HepG2 (cell line): Measurements from ENCODE around the gene ZC3H7B. TPM values are rescaled to one million over a fixed set of nuclear protein-coding genes. Genes with fewer than 3 reads are reported as not detected.

Experiments used
- ARNTL ChIP-seq: sonication (generic); formaldehyde crosslinking; IDR thresholded peaks from 2 replicates; pipeline ENCODE4 v1.4.0; 2020; ENCODE audit warnings: mild to moderate bottlenecking, missing genetic modification reagents
- ATAD3A ChIP-seq: sonication (generic); formaldehyde crosslinking; IDR thresholded peaks from 2 replicates; pipeline ENCODE4 v1.4.0; 2020; ENCODE audit warnings: missing genetic modification reagents
- E2F5 ChIP-seq: sonication (generic); formaldehyde crosslinking; conservative IDR thresholded peaks from 2 replicates; pipeline ENCODE4 v1.4.0; 2020; ENCODE audit warnings: missing genetic modification reagents
- FOSL1 ChIP-seq: sonication (generic); formaldehyde crosslinking; IDR thresholded peaks from 2 replicates; pipeline ENCODE4 v1.9.0; 2021; ENCODE audit warnings: missing genetic modification reagents, borderline replicate concordance
- FOXM1 ChIP-seq: sonication (generic); formaldehyde crosslinking; IDR thresholded peaks from 2 replicates; pipeline ENCODE4 v1.5.0; 2020; ENCODE audit warnings: missing genetic modification reagents
- FOXO4 ChIP-seq: sonication (generic); formaldehyde crosslinking; conservative IDR thresholded peaks from 2 replicates; pipeline ENCODE4 v1.8.1; 2023; ENCODE audit warnings: missing genetic modification reagents
- GPN1 ChIP-seq: sonication (generic); formaldehyde crosslinking; IDR thresholded peaks from 2 replicates; pipeline ENCODE4 v1.5.1; 2020; ENCODE audit warnings: missing genetic modification reagents, borderline replicate concordance
- HNF1B ChIP-seq: sonication (generic); formaldehyde crosslinking; IDR thresholded peaks from 2 replicates; pipeline ENCODE4 v1.5.1; 2020; ENCODE audit warnings: mild to moderate bottlenecking, moderate library complexity, missing genetic modification reagents
- NR2F2 ChIP-seq: IDR thresholded peaks from 2 replicates; pipeline ENCODE4 v1.6.1; 2012; ENCODE audit warnings: low read depth, inconsistent platforms, borderline replicate concordance
- RARG ChIP-seq: sonication (generic); formaldehyde crosslinking; IDR thresholded peaks from 2 replicates; pipeline ENCODE4 v1.4.0; 2020; ENCODE audit warnings: low read depth, mild to moderate bottlenecking, missing genetic modification reagents
- SETDB1 ChIP-seq: sonication (generic); formaldehyde crosslinking; IDR thresholded peaks from 2 replicates; pipeline ENCODE4 v1.5.1; 2020; ENCODE audit warnings: missing genetic modification reagents, mild to moderate bottlenecking, borderline replicate concordance
- SMARCE1 ChIP-seq: fragments of 450-650 bp; IDR thresholded peaks from 2 replicates; pipeline ENCODE4 v1.6.1; 2017; ENCODE audit warnings: borderline replicate concordance
- TBX2 ChIP-seq: sonication (generic); formaldehyde crosslinking; IDR thresholded peaks from 2 replicates; pipeline ENCODE4 v1.5.0; 2020; ENCODE audit warnings: missing genetic modification reagents, mild to moderate bottlenecking, borderline replicate concordance
- TERF1 ChIP-seq: sonication (generic); formaldehyde crosslinking; IDR thresholded peaks from 2 replicates; pipeline ENCODE4 v1.8.0; 2022; ENCODE audit warnings: mild to moderate bottlenecking, missing genetic modification reagents, moderate library complexity
- YEATS4 ChIP-seq: sonication (generic); formaldehyde crosslinking; IDR thresholded peaks from 2 replicates; pipeline ENCODE4 v1.4.0; 2020; ENCODE audit warnings: missing genetic modification reagents, borderline replicate concordance
- ZFP1 ChIP-seq: IDR thresholded peaks from 2 replicates; pipeline ENCODE4 v1.6.1; 2016
- ZNF101 ChIP-seq: sonication (generic); formaldehyde crosslinking; IDR thresholded peaks from 2 replicates; pipeline ENCODE4 v1.4.0; 2020; ENCODE audit warnings: mild to moderate bottlenecking, low read depth, missing genetic modification reagents, borderline replicate concordance
- ZNF207 ChIP-seq: fragments of 450-650 bp; IDR thresholded peaks from 2 replicates; pipeline ENCODE4 v1.6.1; 2016; ENCODE audit warnings: antibody characterized with exemption, borderline replicate concordance
- ZNF253 ChIP-seq: sonication (generic); formaldehyde crosslinking; IDR thresholded peaks from 2 replicates; pipeline ENCODE4 v1.8.0; 2022; ENCODE audit warnings: mild to moderate bottlenecking, missing genetic modification reagents, borderline replicate concordance
- ZNF274 ChIP-seq: sonication (generic); formaldehyde crosslinking; IDR thresholded peaks from 2 replicates; pipeline ENCODE4 v1.5.1; 2020; ENCODE audit warnings: mild to moderate bottlenecking, missing genetic modification reagents
- ZNF546 ChIP-seq: sonication (generic); formaldehyde crosslinking; conservative IDR thresholded peaks from 2 replicates; pipeline ENCODE4 v1.8.1; 2023; ENCODE audit warnings: mild to moderate bottlenecking, missing genetic modification reagents
- ZNF652 ChIP-seq: IDR thresholded peaks from 2 replicates; pipeline ENCODE4 v1.6.1; 2016; ENCODE audit warnings: low read depth, borderline replicate concordance
- ZNF713 ChIP-seq: sonication (generic); formaldehyde crosslinking; IDR thresholded peaks from 2 replicates; pipeline ENCODE4 v1.4.0; 2020; ENCODE audit warnings: mild to moderate bottlenecking, missing genetic modification reagents
- ZSCAN5A ChIP-seq: sonication (generic); formaldehyde crosslinking; IDR thresholded peaks from 2 replicates; pipeline ENCODE4 v1.8.0; 2022; ENCODE audit warnings: mild to moderate bottlenecking, missing genetic modification reagents, borderline replicate concordance
- polyA plus RNA-seq, 8 experiments: library from polyadenylated mRNA; depleted of rRNA in 3 of 8; stranded (reverse) in 7 of 8; unstranded in 1 of 8; fragments of >200 nt; fragmentation: Illumina TruSeq in 4 of 8; extraction: Trizol in 4 of 8; gene quantifications; 2 replicates each; pipeline versions ENCODE4 v1.2.1 to v1.2.3, GENCODE V29; 2011 to 2016; ENCODE audit warnings: low read depth in 4 of 8, missing spikeins in 1 of 8, mixed read lengths in 1 of 8; ENCODE audit not compliant: insufficient read depth in 1 of 8
- total RNA-seq, 5 experiments: library from RNA; depleted of rRNA; stranded (reverse); fragments of >200 nt; fragmentation: Illumina TruSeq; extraction: Trizol; gene quantifications; 2 replicates each; pipeline ENCODE4 v1.2.3, GENCODE V29; 2016; ENCODE audit warnings: low read depth in 1 of 5

The ZC3H7B gene
- total and polyA plus RNA-seq, 2 of the 13 experiments (the other 11 are each of a cell fraction or from before 2014, with no cell fraction given), result 26.4 to 37.2 TPM

GRCh38 chr22:41285820-41286638 lies 15.3 kb upstream of the ZC3H7B start, which contains the start of gene RANGAP1 (continued):
- TF ChIP-seq TERF1 (CRISPR knock-in tag), result no peak
- TF ChIP-seq GPN1 (CRISPR knock-in tag), result no peak
- no peak for TF ChIP-seq ZSCAN5A (CRISPR knock-in tag)
- peak; percentile 19; the same call in 1 of the 2 replicates for TF ChIP-seq TBX2 (CRISPR knock-in tag)
- TF ChIP-seq FOXM1 (CRISPR knock-in tag), result no peak
- no peak for TF ChIP-seq FOXO4 (CRISPR knock-in tag)
- TF ChIP-seq E2F5, result no peak; the same call in 1 of the 2 replicates
- TF ChIP-seq ATAD3A (CRISPR knock-in tag), result no peak
- no peak for TF ChIP-seq ZNF274 (CRISPR knock-in tag)
- no peak for TF ChIP-seq ZFP1 (CRISPR knock-in tag)
- peak; percentile 93 for TF ChIP-seq YEATS4 (CRISPR knock-in tag)
- TF ChIP-seq ZNF713 (CRISPR knock-in tag), result no peak
- TF ChIP-seq SMARCE1, result no peak
- no peak for TF ChIP-seq RARG (CRISPR knock-in tag)
- TF ChIP-seq ARNTL (CRISPR knock-in tag), result 0 out of 2 replicates have a peak, but pooled peaks have one; percentile 7
- TF ChIP-seq ZNF101 (CRISPR knock-in tag), result no peak
- TF ChIP-seq FOSL1 (CRISPR knock-in tag), result no peak
- no peak for TF ChIP-seq ZNF207
- no peak for TF ChIP-seq ZNF253 (CRISPR knock-in tag)
- peak; percentile 78; the same call in 1 of the 2 replicates for TF ChIP-seq ZNF546 (CRISPR knock-in tag)
- no peak; the same call in 1 of the 2 replicates for TF ChIP-seq NR2F2
- no peak for TF ChIP-seq ZNF652 (CRISPR knock-in tag)
- peak; percentile 55 for TF ChIP-seq HNF1B (CRISPR knock-in tag)
- TF ChIP-seq SETDB1, result no peak
